GM21576 (cell line): ENCODE data around the gene COL5A2.

Source experiments
- ATAC-seq: cut with Tn5 transposase; IDR thresholded peaks from one replicate; pipeline ENCODE4 v1.9.1; 2021; ENCODE audit warnings: mild to moderate bottlenecking, moderate library complexity; ENCODE audit not compliant: unreplicated experiment

COL5A2 gene

DNA sequence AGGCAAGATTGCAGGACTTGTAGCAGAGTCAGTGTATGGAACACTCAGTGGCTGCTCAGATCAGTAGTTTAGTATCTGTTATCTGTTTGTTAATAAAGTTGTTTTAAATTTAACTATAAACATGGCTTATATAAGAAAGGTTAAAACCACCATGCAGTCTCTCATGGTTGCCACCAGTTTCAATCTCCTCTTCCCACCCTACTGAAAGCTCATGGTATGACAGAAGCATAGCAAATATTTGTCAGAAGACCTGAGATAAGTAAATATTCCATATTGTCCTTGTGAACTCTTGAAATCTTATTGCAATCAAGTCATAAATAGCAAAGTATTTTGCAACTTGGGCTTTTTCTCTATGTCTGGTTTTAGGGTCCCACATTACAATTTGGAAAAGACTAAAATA lies 2.1 kb upstream of the COL5A2 start:
- ATAC-seq: no peak

DNA sequence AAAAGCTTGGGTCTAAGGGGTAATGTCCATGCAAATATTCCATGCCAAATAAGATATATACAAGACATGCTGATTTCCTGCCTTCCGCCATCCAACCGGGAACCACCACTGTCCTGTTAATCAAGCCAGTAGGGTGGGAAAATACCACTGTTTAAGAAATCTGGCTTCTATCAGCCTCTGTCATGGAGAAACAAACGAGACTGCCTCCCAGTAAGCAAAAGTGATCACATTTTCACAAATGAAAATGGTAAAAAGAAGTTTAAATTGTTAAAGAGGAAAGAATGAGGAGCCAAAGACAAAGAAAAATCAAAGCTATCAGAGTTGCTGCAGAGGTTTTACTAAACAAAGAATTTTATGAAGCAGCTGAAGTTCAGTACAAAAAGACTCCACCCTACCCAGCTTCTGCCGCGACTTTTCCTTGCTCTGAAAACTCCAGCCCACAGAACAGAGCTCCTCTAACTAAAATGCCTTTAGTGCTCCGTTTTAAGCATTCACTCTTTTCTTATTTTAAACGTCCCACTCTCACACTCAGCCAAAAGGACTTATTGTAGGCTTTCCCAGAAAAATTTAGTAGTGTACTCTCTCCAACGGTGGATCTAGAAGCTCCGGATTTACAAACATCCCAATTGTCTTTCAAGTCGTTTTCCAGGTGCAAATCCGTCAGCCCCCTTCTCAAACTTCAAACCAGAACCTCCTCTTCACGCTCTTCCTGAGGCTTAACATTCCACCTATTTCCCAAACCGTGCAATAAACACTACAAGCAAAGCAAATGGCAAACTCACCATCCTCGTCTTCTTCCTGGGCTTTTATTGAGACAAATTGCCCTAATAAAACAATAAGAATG lies 613 bp downstream of the COL5A2 start:
- ATAC-seq: no peak

DNA sequence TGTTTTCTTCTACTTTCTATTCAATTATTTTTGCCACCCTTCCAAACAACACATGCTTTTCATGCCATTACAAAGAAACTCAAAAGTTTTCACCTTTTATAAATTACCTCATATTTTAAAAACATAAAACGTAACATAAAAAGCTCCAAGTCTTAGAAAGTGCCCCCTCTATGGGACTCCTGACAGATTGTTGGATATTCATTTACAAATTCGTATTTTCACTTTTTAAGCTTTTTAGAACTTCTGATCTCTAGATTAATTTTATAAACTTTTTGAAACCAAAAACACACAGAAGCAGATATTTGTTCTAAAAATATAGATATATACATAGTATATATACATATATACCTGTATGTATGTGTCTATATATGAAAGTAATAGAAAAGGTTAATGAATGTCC lies 1.5 kb downstream of the COL5A2 start:
- ATAC-seq: no peak

DNA sequence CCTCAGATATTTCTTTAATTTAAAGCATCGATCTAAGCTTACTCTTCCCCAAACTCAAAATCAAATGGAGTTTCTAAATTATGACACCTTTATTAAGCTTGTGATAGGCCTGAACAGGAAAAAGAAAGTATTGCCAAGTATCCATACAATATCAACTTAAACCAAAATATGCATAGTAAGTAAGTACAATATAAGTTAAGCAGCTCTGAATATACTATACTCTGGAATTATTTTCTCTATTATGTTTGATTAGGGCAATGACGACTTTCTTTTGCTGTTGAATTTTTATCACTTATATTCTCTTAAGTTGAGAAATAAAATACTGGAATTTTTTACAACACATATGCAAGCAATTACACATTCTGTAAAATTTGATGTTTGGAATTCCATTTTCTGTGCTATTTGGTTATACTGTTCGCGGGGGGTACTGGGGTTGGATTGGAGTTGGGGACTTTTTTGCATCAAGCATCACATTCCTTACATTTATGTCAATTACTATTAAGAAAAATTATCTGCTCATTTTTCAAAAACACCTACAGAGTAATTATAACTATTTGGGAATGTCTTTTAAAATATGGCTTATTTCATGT lies 2.2 kb downstream of the COL5A2 start:
- no peak for ATAC-seq

DNA sequence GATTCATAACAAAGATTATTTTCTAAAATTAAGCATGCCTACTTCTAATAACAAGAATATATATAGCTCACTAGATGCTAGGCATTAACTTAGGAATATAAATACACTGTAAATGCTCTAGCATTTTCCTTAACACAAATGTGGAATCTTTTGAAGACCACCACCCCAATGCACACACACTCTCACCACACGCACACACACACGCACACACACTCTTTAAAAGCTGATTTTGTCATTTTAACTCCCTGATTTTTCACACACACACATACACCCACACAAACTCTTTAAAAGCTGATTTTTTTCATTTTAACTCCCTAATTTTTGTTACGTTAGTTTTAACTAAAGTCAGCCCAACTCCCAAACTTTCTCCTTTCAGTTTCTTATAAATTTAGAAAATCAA lies 3.0 kb downstream of the COL5A2 start:
- no peak for ATAC-seq

DNA sequence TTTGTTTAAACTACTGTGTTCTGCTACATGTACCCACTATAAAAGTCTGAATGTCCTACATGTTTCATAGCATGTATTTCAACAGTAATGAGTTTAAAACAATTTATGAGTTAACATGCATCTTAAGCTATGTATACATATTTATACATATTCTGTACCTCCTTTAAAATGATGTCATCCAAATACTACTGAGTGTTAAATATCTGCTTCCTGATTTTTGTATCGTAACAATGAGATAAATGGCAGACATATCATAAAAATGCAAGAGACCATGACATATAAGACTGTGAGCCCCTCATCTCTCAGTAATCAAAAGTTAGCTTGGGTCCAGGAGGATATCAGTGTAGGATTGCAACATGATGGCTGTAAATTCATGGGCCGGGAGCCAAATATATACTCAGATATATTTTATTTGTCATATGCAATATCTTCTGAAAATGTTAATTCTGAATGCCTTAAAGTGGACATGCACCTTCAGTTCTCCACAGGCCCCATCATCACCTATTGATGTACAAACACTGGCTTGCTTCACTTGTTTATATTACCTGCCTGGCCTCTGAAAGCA lies 3.6 kb downstream of the COL5A2 start:
- no peak for ATAC-seq

DNA sequence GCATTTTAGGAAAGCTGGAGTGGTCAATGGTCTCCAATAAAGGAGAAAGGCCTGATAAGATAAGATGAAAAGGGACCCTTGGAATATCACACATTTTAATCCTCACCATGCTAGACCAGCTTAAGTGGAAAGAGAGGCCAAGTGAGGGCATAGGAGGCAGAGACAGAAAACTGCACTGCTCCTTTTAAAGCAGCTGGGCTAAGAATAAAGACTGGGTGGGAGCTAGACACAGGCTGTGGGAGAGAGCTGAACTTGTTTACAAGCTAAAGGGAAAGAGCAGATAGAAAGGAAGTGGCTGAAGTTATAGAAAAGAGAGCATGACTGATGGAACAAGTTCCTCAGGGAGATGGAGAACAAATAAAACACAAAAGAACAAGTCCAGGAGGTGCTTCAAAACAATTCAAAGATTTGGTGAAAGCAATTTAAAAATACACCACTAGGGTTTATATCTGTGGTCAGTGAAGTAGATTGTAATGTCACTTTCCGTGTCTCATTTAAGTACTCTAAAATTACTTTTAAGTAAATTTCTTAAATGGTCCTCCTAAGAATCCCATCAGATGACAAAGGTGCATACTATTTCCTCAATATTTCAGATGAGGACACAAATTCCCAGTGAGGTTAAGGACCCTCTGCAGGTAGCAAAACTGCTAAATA lies 7.5 kb downstream of the COL5A2 start:
- ATAC-seq: no peak

DNA sequence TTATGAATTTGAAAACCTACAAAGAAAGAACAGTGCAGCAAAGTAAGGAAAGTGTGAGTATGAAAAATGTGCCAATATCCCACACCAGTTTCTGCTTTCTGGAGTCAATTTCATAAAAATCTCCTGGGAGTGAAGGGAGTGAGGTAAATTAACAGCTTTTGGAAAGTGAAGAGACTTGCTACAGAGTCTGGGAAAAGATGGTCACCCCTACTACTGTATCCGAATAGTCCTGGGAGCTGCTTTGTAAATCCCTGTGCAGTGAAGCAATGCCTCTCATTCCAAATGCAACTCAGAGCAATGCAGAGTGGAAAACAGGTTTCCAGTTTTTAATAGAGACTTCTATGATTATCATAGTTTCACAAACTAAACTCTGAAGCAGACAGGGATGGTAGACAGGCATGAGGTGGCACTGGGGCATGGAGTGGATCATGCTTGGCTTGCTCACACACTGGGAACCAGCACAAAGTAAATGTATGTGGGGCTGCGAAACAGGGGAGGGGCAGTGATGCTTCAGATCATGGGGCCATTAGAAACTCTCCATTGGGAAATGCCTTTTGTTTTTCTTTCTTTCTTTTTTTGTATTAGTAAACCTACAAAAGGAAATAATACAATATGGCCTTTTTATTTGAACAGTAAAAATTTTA lies 10.6 kb downstream of the COL5A2 start:
- no peak for ATAC-seq

DNA sequence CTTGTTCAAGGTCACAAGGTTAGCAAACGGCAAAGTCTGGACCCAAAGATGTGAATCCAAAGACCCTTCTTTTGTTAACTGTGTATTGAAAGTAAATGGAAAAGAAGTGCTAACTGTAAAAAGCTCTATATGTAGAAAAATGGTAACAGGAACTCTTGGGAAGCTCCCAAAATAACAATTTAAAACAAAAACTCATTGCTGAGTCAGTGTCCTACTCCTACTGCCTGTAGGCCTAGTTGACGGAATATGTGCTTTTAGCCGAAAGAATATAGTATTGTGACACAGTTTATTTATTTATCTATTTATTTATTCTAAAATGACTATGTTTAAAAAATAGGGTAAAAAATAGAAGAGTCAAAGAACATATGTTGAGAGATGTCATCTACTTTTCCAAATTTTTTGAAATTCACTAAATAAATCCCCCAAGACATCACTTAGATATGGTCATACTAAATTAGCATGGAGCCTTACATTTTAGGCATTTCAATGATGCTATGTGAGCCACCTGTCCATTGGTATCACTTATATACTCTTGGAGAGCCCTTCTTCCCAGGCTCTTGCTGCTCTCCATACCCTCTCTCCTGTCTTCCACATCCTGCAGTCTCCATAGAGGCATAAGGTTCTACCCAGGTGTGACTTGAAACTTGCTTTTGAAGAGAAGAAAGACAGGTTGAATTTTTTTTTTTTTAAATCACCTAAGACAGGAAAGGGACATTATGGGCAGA lies 13.7 kb downstream of the COL5A2 start:
- ATAC-seq: no peak

DNA sequence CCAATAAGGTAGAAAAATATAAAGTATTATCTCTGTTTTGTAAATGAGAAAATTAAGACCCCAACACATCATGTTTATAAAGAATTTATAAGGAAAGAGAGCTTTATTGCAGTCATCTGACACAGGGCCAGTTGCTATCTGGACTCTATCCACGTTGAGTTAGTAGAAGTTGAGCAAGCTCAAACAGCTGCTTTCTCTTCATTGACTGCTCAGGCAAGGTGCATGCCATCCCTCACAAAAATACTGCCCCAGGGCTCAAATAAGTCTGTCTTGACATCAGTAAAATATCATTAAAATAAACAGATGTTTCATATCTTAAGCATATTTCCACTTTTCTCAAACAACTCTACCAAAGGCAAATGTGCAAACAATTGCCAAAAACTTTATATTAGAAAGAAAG lies 14.8 kb downstream of the COL5A2 start:
- no peak for ATAC-seq

DNA sequence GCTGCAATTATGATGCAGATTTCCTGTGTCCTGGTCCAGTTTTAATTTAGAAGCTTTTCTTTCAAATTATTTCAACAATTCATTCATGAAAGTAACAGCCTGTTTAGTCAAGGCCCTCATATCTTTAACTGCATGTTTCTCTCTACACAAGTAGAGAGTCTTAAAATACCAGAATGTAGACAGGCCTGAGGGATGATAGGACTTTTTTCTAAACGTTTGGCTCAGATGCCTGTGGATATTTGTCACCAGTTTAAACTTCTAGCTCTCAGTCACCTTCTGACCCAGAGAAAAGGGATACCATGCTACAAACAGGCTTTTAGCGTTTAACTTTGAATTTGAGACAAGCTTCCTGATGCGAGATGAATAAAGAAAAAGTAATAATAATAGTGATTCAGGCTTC lies 15.7 kb downstream of the COL5A2 start:
- ATAC-seq: no peak

DNA sequence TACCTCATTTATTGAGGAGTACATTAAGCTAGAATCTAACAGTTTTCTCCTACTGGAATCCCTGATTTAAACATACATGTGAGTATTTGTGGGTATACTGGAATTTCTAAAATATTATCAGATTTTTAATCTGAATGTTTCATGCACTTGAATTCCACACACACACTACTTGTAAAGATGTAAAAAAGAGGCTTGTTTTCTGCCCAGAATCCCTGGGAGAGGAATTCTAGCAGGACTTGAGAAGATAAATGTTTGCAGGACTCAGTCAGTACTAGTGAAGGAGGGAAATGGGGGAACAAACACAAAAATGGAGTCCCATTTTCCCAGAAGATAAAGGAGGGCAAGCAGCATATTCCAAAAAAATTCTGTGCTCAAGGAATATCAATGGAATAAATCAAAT lies 17.0 kb downstream of the COL5A2 start:
- ATAC-seq: no peak

DNA sequence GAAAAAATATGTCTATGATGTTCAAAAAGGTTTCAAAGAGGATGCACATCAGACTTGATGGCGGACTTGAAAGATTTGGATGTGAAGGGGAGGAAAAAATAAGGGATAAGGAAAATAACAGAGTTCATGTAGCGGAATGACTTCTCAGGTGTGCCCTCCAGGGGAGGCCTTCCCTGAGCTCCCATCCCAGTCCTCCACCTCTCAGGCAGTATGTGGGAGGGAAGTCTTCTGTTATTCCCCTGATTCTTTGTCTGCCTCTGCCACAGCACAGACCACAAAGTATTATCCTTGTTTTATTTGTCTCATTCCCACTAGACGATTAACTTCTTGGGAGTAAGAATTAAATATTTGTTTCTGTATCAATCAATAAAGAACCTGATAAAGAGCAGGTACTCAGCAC lies 17.7 kb downstream of the COL5A2 start:
- ATAC-seq: no peak

DNA sequence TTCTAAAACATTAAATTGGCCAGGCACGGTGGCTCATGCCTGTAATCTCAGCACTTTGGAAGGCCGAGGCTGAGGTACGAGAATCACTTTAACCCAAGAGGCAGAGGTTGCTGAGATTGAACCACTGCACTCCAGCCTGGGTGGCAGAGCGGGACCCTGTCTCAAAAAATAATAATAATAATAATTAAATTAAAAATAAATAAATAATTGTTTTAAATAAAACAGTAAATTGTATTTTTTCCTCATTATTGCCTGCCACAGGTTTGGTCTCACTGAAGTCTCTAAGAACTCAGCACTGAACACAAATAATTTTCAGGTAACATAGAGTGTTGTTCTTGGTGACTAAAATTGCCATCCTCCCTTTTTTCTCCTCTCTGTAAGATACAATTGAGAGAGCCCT lies 19.8 kb downstream of the COL5A2 start:
- ATAC-seq: no peak

DNA sequence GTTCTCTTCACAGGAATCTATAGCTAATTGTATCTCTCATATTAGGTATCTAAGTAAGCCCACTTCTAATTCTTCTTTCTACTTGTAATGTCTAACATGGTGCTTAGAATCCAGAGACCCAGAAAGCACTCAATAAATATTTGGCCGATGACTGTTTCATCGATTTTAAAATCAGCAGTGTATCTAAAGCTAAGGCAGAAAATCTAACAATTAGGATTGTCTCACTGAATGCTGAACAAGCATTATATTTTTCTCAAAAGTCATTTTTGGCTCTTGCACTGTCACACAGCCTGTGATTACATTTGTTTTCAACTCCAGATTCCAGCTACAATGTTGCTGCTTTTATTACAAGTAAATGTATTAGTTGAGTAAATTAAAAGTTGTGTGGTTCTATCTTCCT lies 20.3 kb downstream of the COL5A2 start:
- no peak for ATAC-seq

DNA sequence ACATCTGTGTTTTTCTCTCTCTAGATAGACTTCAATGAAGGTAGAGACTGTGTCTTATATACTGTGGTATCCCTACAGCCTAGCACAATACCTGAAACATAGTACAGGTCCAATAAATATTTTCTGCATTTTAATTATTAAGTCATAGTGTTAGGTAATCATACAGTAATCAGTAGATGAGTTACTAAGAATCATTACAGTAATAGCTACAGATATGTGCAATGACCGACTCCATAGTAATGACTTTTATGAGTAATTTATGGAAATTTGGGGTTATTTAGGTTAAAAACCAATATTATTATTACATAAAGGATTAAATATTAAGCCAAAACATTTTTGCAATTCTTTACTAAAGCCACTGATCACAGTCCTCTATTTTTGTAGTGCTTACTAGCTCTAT lies 21.6 kb downstream of the COL5A2 start:
- no peak for ATAC-seq

DNA sequence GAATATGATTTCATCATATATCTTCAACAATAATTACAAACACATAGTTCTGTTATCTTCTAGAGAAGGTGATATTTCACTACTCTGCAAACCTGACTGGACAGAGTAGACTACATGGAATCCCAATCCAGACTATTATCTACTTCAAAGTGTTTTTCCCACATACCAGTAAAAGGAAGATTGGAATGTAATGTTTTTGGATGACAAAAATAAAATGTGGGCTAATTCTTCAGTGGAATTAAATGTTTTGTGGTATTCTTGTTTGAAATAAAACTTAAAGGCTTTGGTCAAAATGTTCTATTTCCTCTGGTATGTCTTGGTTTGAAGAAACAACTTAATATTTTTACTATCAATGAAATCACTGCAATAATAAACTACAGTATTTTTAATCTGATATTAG lies 22.1 kb downstream of the COL5A2 start:
- ATAC-seq: no peak

DNA sequence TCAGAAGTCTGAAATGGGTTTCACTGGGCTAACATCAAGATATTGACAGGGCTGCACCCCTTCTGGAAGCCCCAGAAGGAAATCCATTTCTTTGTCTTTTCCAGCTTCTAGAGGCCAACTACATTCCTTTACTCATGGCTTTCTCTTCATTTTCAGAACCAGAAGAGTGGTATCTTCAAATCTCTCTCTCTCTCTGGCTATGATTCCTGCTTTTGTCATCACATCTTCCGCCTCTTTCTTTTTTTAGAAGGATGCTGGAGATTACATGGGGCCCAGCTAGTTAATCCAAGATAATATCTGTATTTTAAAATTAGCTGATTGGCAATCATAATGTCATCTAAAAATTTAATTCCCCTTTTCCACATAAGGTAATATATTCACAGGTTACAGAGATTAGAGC lies 23.8 kb downstream of the COL5A2 start:
- no peak for ATAC-seq

DNA sequence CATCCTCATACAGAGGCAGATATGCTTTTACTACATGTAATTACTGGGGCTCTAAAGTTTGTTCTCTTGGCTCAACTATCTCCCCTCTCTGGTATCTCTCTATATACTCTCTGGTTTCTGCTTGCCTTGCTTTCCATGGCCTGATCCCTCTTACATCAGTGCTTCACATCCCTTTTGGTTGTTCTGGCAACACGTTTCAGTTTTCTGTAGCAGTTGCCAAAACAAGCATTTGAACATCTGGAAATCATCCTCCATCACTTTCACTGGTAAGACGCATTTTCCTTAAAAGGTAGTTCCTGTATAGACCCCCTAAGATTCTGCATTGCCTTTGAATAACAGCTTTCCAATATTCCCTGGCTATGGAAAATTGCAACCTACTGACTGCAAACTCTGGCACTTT lies 25.9 kb downstream of the COL5A2 start:
- ATAC-seq: no peak

DNA sequence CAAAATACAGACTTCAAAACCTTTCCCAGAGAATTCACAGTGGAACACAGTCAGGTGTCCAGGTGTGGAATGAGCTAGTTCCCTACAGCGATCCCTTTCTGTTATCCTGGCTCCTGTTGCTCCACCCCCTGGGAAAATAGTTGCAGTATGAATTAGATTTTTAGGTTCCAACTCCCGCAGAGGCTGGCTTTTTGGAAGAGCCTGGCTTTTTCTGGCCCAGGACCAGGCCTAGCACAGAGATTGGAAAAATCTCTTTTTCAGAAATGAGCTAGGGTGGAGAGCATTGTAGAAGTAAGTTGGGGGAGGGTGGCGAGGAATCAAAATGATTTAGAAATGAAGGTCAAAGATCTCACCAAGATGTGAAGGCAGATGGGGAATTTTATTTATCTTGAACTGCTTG lies 27.1 kb downstream of the COL5A2 start:
- ATAC-seq: no peak

DNA sequence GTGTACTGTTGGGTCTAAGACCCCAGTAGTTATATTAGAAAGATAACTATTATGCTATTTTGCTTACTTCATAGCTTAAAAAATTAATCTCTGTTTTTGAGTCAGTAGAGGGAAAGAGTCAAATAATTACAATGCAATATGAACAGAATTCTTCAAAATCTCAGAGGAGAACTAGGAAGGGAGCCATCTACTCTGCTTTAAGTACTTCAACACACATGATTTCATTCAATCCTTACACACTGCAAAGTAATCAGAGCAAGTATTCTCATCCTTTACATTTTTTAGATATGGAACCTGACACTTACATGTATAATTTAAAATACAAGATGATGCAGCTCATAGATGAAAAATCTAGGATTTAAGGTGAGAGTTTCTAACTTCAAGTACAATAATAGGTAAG lies 27.7 kb downstream of the COL5A2 start:
- ATAC-seq: no peak
